GM12873 (cell line): ENCODE measurements around the gene TMEM179.

Experiments used
- TF ChIP-seq, protein P1 (sequence below): IDR thresholded peaks from 2 replicates; pipeline ENCODE4 v1.5.1; 2012; ENCODE audit warnings: low read depth, mild to moderate bottlenecking, moderate library complexity, low read length, control low read depth; ENCODE audit not compliant: insufficient read depth; ENCODE audit errors: missing control alignments

TMEM179 gene

DNA sequence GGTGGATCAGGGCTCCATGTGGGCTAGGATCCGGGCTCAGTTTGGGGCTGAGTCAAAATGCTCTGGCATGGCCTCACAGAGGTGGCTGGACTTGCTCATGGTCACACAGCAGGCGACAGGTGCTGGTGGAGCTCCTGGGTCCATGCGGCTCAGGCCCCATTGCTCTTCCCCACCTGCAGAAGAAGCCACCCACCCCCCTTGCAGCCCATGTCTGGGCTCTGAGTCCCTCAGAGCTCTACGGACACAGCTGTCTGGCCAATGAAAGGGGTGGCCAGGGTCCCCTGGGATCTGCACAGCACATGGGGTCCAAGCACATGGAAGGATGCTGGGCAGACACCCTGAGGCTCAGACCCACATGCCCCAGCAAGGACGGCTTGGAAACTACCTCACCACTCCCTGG lies 42.0 kb downstream of the TMEM179 start:
- TF ChIP-seq, protein P1, sequence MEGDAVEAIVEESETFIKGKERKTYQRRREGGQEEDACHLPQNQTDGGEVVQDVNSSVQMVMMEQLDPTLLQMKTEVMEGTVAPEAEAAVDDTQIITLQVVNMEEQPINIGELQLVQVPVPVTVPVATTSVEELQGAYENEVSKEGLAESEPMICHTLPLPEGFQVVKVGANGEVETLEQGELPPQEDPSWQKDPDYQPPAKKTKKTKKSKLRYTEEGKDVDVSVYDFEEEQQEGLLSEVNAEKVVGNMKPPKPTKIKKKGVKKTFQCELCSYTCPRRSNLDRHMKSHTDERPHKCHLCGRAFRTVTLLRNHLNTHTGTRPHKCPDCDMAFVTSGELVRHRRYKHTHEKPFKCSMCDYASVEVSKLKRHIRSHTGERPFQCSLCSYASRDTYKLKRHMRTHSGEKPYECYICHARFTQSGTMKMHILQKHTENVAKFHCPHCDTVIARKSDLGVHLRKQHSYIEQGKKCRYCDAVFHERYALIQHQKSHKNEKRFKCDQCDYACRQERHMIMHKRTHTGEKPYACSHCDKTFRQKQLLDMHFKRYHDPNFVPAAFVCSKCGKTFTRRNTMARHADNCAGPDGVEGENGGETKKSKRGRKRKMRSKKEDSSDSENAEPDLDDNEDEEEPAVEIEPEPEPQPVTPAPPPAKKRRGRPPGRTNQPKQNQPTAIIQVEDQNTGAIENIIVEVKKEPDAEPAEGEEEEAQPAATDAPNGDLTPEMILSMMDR, result no peak

DNA sequence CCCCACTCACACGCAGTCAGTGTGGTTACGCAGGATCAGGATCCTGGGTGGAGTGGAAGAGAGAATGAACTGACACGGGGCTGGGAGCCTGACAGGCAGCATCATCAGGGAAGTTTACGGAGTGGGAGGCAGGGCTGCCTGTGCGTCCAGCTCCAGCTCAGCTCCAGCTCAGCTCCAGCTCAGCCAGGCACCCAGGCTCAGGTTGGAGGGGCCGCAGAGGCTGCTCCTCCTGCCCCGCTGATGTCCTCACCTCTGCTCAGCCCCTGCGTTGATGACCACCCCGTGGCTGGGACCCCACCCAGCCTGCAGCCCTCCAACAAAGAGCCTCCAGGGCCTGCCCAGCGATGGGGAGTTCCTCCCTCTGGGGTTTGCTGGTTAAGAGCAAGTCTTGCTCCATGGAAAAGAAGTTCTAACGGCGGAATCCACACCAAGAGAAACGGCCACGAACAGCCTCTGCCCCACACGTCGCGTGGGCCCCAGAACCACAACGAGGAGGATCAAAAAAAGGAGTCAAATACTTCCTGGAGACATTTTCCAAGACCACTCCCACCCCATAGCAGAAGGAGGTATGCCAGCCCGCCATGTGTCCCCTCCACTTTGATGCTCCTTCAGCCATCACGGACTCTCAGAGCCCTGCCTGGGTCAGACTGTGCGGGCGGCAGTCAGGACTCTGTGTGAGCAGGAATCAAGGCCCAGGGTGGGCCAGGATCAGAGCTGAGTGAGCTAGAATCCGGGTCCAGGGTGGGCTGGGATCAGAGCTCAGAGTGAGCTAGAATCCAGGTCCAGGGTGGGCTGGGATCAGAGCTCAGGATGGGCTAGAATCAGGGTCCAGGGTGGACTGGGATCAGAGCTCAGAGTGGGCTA lies 42.7 kb downstream of the TMEM179 start:
- TF ChIP-seq, protein P1, result no peak

DNA sequence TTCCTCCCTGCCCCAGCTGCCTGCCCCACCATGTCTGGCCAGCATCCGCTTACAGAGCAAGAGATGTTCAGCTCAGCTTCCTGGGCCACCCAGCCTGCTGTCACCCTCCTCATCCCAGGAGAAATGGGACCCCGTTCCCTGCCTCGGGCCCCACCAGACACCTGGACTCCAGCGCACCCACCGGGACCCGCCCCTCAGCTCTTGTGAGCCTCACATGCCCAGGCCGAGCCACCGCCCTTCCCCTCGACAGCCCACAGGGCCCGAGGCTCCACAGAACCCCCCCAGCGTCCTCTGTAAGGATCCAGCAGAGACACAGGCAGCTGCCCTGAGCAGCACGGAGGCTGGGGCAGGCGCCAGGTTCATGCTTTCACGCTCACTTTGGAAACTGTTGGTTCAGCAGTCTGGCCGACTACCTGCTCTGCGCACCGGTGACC lies 43.4 kb downstream of the TMEM179 start:
- TF ChIP-seq, protein P1, result no peak

DNA sequence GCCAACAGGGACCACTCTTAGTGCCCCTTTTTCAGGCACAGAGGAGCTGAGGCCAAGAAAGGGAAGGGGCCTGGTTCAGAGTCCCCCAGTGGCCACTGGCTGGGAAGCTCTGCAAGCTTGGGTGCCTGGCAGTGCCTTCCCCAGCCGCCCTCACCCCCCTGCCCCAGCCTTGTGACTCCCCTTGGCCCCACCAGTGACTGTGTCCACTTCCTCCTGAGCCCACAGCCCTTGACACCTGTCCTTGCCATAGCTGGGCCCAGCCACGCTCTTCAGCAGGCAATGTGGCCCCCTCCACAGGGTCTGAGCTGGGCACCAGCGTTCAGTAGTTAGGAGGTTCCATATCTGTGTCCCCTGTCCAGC lies 44.0 kb downstream of the TMEM179 start:
- TF ChIP-seq, protein P1, result no peak

DNA sequence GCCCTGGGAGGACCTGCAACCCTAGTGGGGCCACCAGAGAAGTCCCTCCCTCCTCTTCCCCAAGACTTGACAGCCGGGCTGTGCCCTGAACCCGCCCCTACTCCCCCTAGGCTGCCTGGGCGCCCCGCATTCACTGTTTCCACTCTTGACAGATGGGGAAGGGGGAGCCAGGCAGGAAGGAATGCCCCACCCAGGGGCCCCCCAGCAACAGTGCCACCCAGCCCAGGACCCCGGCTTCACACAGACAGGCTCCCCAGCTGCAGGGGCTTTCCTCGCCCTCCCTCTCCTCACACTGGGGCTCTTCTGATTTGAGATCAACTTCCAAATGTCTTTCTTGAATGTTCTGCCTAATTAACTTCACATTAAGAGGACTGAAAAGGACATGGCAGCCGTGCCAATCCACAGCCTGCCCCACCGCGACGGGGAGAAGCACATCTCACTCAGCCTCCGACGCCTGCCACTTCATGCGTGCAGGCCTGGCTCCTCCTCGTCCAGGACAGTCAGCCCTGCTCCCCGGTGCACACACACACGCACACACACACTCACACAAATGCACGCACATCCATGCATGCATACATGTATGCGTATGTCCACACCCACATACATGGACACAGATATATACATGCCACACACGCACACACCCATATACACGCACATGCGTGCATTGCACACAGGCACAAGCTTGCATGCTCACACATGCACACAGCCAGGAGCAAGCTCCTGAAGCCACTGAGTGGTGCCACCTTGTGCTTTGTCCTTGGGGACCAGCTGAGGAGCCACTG lies 44.6 kb downstream of the TMEM179 start:
- TF ChIP-seq, protein P1, result no peak

DNA sequence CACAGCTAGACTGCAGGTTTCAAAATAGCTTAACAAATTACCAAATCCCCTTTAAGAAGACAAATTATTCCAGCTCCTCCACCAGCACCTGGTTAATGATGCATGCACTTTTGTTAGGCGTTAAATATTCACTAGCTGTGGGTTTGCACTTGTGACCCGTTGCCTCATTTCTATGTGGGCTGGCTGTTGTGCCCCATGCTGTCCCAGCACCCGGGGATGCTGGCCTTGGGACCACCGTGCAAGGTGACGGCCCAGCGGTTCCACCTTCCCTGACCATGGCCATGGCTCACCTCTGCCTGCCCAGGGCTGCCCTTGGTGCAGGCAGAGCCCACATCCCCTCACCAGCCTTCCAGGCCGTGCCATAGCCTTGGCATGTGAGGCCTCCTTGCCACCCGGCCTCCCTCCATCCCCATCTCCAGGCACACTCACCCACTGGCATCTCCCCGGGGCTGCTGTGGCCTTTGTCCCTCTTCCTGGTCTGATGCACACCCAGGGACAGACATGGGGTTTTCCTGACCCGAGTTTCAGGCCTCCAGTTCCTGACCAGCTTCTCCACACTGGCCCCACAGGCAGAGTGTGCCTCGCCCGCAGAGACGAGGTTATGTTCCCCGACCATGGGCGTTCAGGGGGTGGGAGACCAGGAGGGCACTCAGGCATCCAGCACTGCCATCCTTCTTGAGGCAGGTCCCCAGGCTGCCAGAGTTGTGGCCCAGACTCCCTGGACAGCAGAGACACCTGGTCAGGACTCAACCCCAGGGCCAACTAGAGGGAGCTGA lies 45.4 kb downstream of the TMEM179 start:
- TF ChIP-seq, protein P1, result no peak
